Peyer's patch (tissue), 4 donors: ENCODE data around the gene PTPRM.

ENCODE experiments used
- POLR2A ChIP-seq, 2 donors: fragments of 450-650 bp; IDR thresholded peaks; one replicate each; pipeline ENCODE4 v1.5.1; 2017; ENCODE audit warnings: antibody characterized with exemption in 2 of 2, mild to moderate bottlenecking in 2 of 2, moderate library complexity in 2 of 2
- TF ChIP-seq, protein P1 (sequence below), 6 experiments: fragments of 450-650 bp in 4 of 6; fragments of 200-600 bp in 2 of 6; sonication (generic) in 1 of 6; IDR thresholded peaks; one replicate each; pipeline ENCODE4 v1.5.1; 2017 to 2019; ENCODE audit warnings: antibody characterized with exemption in 6 of 6, mild to moderate bottlenecking in 3 of 6, moderate library complexity in 1 of 6

GRCh38 chr18:8453528-8453927 lies 886.4 kb downstream of the PTPRM start:
- TF ChIP-seq, protein P1, sequence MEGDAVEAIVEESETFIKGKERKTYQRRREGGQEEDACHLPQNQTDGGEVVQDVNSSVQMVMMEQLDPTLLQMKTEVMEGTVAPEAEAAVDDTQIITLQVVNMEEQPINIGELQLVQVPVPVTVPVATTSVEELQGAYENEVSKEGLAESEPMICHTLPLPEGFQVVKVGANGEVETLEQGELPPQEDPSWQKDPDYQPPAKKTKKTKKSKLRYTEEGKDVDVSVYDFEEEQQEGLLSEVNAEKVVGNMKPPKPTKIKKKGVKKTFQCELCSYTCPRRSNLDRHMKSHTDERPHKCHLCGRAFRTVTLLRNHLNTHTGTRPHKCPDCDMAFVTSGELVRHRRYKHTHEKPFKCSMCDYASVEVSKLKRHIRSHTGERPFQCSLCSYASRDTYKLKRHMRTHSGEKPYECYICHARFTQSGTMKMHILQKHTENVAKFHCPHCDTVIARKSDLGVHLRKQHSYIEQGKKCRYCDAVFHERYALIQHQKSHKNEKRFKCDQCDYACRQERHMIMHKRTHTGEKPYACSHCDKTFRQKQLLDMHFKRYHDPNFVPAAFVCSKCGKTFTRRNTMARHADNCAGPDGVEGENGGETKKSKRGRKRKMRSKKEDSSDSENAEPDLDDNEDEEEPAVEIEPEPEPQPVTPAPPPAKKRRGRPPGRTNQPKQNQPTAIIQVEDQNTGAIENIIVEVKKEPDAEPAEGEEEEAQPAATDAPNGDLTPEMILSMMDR (IDR thresholded peaks at IDR 0.05), result no peak
- TF ChIP-seq POLR2A (IDR thresholded peaks at IDR 0.05), result no peak
